VCaP (cell line): ENCODE results near the gene ZNF778.
"Not testable (repeated sequence)": the region's sequence is repeated elsewhere in the genome, so short reads cannot be mapped to it uniquely, and the experiment has no call there.

Experiments
- H3K27ac ChIP-seq: fragments of 450-650 bp; 2 replicates; pipeline ENCODE4 v1.5.1; 2017
- CTCF ChIP-seq: fragments of 450-650 bp; conservative IDR thresholded peaks from 2 replicates; pipeline ENCODE4 v1.5.1; 2017; ENCODE audit warnings: mild to moderate bottlenecking, moderate library complexity

Gene ZNF778

GRCh38 chr16:89266521-89267134 is 49.1 kb downstream of the ZNF778 start:
- H3K27ac ChIP-seq = no peak overlapping the region
- TF ChIP-seq CTCF = no peak

- H3K27ac ChIP-seq = not testable (repeated sequence)
Observed at GRCh38 chr16:89267746-89268145, 50.2 kb downstream of the ZNF778 start.

GRCh38 chr16:89268585-89268984 is 51.1 kb downstream of the ZNF778 start:
- H3K27ac ChIP-seq = no peak overlapping the region
- TF ChIP-seq CTCF = no peak

GRCh38 chr16:89268987-89269735 is 51.7 kb downstream of the ZNF778 start:
- TF ChIP-seq CTCF = no peak
- no peak overlapping the region for H3K27ac ChIP-seq

- no peak for TF ChIP-seq CTCF
- H3K27ac ChIP-seq = no peak overlapping the region
Observed at GRCh38 chr16:89269805-89270665, 52.5 kb downstream of the ZNF778 start.

- no peak overlapping the region for H3K27ac ChIP-seq
- no peak for TF ChIP-seq CTCF
Observed at GRCh38 chr16:89270666-89271345, 53.3 kb downstream of the ZNF778 start.

- no peak overlapping the region for H3K27ac ChIP-seq
- TF ChIP-seq CTCF = no peak
Observed at GRCh38 chr16:89272631-89273030, 55.1 kb downstream of the ZNF778 start.
